Tibial nerve (tissue), 4 donors: ENCODE measurements around the gene TNS3. TPM values are rescaled to one million over a fixed set of nuclear protein-coding genes. Genes with fewer than 3 reads are reported as not detected.
A peak's percentile ranks its signal among the peaks of the same experiment; 100 is the strongest.

ENCODE experiments used
- DNase-seq, 2 donors: peaks; one replicate each; pipeline ENCODE4 v3.0.0-alpha.2; 2019; ENCODE audit warnings: low spot score in 2 of 2
- H3K27ac ChIP-seq, 4 donors: fragments of 200-600 bp; sonication (generic) in 3 of 4; one replicate each; pipeline ENCODE4 v1.5.1; 2017 to 2019; ENCODE audit warnings: mild to moderate bottlenecking in 1 of 4
- H3K27me3 ChIP-seq, 2 donors: fragments of 200-600 bp; sonication (generic) in 1 of 2; one replicate each; pipeline versions ENCODE4 v1.5.1 to v1.6.0; 2017 to 2019
- H3K36me3 ChIP-seq, 3 donors: fragments of 200-600 bp; sonication (generic); one replicate each; pipeline ENCODE4 v1.5.1; 2018 to 2019
- H3K4me1 ChIP-seq, 4 donors: fragments of 200-600 bp; sonication (generic) in 3 of 4; one replicate each; pipeline ENCODE4 v1.5.1; 2017 to 2019
- H3K4me3 ChIP-seq, 4 donors: fragments of 200-600 bp; sonication (generic) in 3 of 4; one replicate each; pipeline ENCODE4 v1.5.1; 2017 to 2019; ENCODE audit warnings: mild to moderate bottlenecking in 1 of 4, moderate library complexity in 1 of 4
- H3K9me3 ChIP-seq, 4 donors: fragments of 200-600 bp; sonication (generic) in 3 of 4; one replicate each; pipeline ENCODE4 v1.5.1; 2017 to 2019
- EP300 ChIP-seq, 2 donors: sonication (generic); formaldehyde crosslinking; IDR thresholded peaks; one replicate each; pipeline ENCODE4 v1.6.1; 2017; ENCODE audit warnings: antibody characterized with exemption in 2 of 2, mild to moderate bottlenecking in 1 of 2
- POLR2A ChIP-seq, 2 donors: fragments of 450-650 bp; IDR thresholded peaks; one replicate each; pipeline ENCODE4 v1.6.1; 2017; ENCODE audit warnings: antibody characterized with exemption in 2 of 2, mild to moderate bottlenecking in 2 of 2, moderate library complexity in 2 of 2
- WGBS, 2 donors: methylation state at CpG; one replicate each; pipeline ENCODE4 v1.1.5; 2018; 5-methylcytosine and 5-hydroxymethylcytosine counted together
- total RNA-seq, 4 donors: library from RNA; depleted of rRNA; stranded (reverse); fragments of >200 nt; gene quantifications; one replicate each; pipeline ENCODE4 v1.1.0, GENCODE V29; 2016
- TF ChIP-seq, protein P1 (sequence below), 5 experiments: fragments of 200-600 bp in 3 of 5; fragments of 450-650 bp in 2 of 5; sonication (generic) in 3 of 5; IDR thresholded peaks; one replicate each; pipeline ENCODE4 v1.5.1; 2016 to 2019; ENCODE audit warnings: antibody characterized with exemption in 5 of 5, mild to moderate bottlenecking in 3 of 5, moderate library complexity in 2 of 5

The TNS3 gene
- total RNA-seq, 4 donors from 2014 or later = 118 to 142 (median 133) TPM

DNA sequence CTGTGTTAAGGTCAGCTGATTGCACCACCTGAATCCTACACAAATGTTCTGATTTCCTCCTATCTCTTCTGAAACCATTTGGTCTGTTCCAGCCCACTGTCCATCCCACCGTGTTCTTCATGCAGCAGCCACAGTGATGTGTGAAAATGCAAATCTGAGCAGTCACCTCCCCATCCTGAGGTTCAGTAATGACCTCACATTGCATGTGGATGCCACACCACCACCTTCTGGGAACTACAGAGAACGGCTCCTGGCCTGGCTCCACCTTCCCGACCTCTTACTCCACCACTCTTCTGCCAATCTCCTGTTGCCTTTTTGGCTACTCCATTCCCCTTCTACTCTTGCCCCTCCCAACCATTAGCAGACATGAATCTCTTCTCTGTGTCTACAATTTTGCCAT lies 244.4 kb downstream of the TNS3 start:
- TF ChIP-seq EP300 (IDR thresholded peaks at IDR 0.05) (no peak), POLR2A (IDR thresholded peaks at IDR 0.05) (no peak)
- TF ChIP-seq, protein P1, sequence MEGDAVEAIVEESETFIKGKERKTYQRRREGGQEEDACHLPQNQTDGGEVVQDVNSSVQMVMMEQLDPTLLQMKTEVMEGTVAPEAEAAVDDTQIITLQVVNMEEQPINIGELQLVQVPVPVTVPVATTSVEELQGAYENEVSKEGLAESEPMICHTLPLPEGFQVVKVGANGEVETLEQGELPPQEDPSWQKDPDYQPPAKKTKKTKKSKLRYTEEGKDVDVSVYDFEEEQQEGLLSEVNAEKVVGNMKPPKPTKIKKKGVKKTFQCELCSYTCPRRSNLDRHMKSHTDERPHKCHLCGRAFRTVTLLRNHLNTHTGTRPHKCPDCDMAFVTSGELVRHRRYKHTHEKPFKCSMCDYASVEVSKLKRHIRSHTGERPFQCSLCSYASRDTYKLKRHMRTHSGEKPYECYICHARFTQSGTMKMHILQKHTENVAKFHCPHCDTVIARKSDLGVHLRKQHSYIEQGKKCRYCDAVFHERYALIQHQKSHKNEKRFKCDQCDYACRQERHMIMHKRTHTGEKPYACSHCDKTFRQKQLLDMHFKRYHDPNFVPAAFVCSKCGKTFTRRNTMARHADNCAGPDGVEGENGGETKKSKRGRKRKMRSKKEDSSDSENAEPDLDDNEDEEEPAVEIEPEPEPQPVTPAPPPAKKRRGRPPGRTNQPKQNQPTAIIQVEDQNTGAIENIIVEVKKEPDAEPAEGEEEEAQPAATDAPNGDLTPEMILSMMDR (IDR thresholded peaks at IDR 0.05) = no peak
- DNase-seq = no peak
- WGBS, 2 donors = 66 to 78% methylated on average over 3 of the region's 3 CpGs

DNA sequence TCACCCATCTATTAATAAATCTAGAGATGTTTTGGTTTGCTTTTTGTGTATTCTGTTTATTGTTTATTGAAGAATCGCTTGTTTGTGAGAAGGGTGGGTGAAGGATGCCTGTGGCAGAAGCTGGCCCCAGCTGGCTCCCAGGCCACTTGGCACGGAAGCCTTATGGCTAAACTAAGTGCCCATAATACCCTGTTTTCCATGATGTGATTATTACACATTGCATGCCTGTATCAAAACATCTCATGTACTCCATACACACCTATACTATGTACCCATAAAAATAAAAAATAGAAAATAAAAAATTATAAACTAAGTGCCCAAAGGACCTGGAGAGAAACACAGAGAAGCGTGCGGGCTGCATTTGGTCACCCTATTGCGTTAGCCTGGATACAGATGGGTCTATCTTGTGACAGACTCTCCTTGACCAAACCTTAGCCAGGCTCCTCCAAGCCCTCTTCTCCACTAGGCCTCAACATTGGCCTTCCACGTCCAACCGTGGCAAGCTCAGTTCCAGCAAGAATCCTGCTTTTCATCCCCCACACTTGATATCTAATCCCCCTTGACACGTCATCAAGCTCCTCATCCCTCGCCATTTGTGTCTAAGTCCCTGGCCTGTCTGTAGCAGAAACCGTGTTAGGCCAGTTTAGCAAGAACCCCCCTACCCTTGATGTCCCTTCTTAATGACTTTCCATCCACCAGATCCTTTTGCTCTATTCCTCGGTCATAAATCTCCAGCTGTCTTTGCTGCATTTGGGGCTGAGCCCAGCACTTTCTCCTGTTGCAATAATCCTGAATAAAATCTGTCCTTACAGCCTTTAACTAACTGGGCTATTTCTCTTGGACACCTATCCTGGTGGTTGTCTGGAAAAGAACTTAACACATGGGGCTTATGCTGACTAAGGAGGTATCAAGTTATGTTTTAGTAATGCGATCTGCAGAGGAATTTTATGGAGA lies 245.2 kb downstream of the TNS3 start:
- WGBS, 2 donors = 79 to 82% methylated on average over 12 of the region's 12 CpGs
- Histone ChIP-seq H3K9me3 (no peaks in the 10 kb centered on the region), H3K27me3 (no peaks in the 10 kb centered on the region), H3K4me1 (peaks cover 0 to 49% (median 30%) of the 10 kb centered on the region in 4 donors), H3K4me3 (no peak overlapping the region), H3K27ac (peak overlapping the region; percentile 11 to 94 (median 58)), H3K36me3 (peaks cover 0 to 9% (median 0%) of the 10 kb centered on the region in 3 donors)
- TF ChIP-seq, protein P1 (IDR thresholded peaks at IDR 0.05) = no peak
- TF ChIP-seq POLR2A (IDR thresholded peaks at IDR 0.05) (no peak), EP300 (IDR thresholded peaks at IDR 0.05) (no peak)
- DNase-seq = no peak

More for the DNA sequence above, 244.4 kb downstream of the TNS3 start:
- peaks cover 0 to 9% (median 0%) of the 10 kb centered on the region in 3 donors for H3K36me3 ChIP-seq
- H3K4me3 ChIP-seq = no peak overlapping the region
- no peaks in the 10 kb centered on the region for H3K9me3 ChIP-seq
- H3K4me1 ChIP-seq = peaks cover 0 to 41% (median 22%) of the 10 kb centered on the region in 4 donors
- no peaks in the 10 kb centered on the region for H3K27me3 ChIP-seq
- H3K27ac ChIP-seq = peak overlapping the region in 2 of 4 donors; percentile 84 to 94

DNA sequence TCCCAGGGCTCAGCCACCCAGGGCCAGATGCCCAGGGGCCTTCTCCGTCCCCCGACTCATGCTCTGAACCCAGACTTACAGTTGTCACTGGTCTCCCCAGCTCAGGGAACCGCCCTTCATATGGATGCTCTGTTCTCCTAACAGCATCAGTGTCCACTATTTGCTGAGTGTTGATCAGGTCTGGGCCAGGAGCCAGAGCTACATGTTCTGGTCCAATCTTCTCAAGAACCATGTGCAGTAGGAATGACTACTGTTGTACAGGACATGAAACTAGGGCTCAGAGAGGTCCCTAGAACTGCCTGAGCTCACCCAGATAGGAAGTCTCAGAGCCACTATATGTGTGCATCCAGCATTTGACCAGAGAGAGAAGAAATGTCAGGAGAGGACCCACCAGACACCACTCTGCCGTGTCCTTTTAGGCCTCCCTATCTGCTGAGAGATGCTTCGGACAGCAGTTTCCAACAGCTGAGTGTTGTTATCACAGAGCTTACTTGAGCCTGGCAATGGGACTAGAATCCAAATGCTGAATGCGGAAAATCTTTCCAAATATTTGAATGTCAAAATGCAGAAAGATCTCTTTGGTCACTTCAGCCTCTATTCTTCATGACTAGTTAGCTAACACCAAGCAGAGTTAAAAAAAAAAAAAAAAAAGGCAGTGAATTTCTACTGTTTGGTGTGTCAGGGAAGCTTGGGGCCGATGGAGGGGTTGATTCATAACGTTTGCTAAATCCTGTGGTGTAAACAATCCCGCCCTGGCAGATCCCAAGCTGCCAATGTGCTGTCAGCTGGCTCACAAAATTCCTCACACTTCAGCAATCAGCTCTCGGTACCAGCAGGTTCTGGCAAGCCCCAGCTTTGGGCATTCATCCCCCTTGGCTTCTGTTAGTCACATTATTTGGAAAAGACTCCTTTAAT lies 246.1 kb downstream of the TNS3 start:
- WGBS, 2 donors = 43 to 52% methylated on average over 8 to 10 of the region's 10 CpGs

DNA sequence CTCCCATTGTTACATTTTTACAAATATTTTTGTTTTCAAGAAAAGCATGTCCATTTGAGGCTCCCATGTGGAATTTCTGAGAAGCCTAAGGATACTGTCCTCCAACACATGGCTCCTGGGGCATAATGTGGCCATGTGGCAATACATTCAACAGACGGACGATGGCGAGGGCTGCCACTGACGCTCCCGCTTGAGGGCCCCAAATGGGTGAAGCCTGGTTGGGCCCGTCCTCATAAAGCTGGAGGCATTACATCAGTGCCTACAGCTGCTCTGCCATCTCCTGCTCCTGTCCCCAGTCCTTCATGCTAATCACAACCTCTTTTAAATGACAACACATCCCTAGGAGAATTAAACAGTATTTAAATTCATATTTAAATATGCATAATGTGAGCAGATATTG lies 246.8 kb downstream of the TNS3 start:
- Histone ChIP-seq H3K4me3 (no peak overlapping the region), H3K27me3 (no peaks in the 10 kb centered on the region), H3K9me3 (no peaks in the 10 kb centered on the region), H3K4me1 (peaks cover 0 to 66% (median 36%) of the 10 kb centered on the region in 4 donors), H3K36me3 (peaks cover 0 to 9% (median 0%) of the 10 kb centered on the region in 3 donors), H3K27ac (peak overlapping the region in 2 of 4 donors; percentile 84 to 94)
- no peak for DNase-seq
- 97 to 98% methylated on average over 6 of the region's 6 CpGs for WGBS, 2 donors
- no peak for TF ChIP-seq EP300 (IDR thresholded peaks at IDR 0.05)
- TF ChIP-seq POLR2A (IDR thresholded peaks at IDR 0.05) = no peak
- TF ChIP-seq, protein P1 (IDR thresholded peaks at IDR 0.05) = no peak

More for the DNA sequence above, 246.1 kb downstream of the TNS3 start:
- Histone ChIP-seq H3K27ac (peak overlapping the region in 3 of 4 donors; percentile 33 to 94 (median 84)), H3K4me3 (no peak overlapping the region), H3K27me3 (no peaks in the 10 kb centered on the region), H3K36me3 (peaks cover 0 to 9% (median 0%) of the 10 kb centered on the region in 3 donors), H3K4me1 (peaks cover 0 to 58% (median 34%) of the 10 kb centered on the region in 4 donors), H3K9me3 (no peaks in the 10 kb centered on the region)
- TF ChIP-seq, protein P1 (IDR thresholded peaks at IDR 0.05) = no peak
- TF ChIP-seq POLR2A (IDR thresholded peaks at IDR 0.05) (no peak), EP300 (IDR thresholded peaks at IDR 0.05) (peak in 1 of 2 donors; percentile 77)
- no peak for DNase-seq
